H1 (cell line): ENCODE results near the gene COPS6. TPM values are rescaled to one million over a fixed set of nuclear protein-coding genes. Genes with fewer than 3 reads are reported as not detected.

Experiments
- CTCF ChIA-PET: fragments of 300-600 bp; sonication (Branson Sonifier 250); formaldehyde crosslinking; loops from one replicate; lab custom pipeline; 2021; ENCODE audit not compliant: partially characterized antibody; lab: Charles Lee
- POLR2A ChIA-PET: fragments of 300-600 bp; sonication (Branson Sonifier 250); formaldehyde crosslinking; loops from one replicate; lab custom pipeline; 2021; ENCODE audit warnings: inconsistent platforms; ENCODE audit not compliant: partially characterized antibody; lab: Charles Lee
- DNase-seq, 2 experiments: peaks; one replicate each; pipeline versions ENCODE4 v3.0.0 to v3.0.0-alpha.2; 2010 to 2022; ENCODE audit warnings: low spot score in 2 of 2, low read depth in 1 of 2, mixed read lengths in 1 of 2
- FAIRE-seq: peaks from 2 replicates; lab custom pipeline; 2011; peaks lifted over from hg19 to GRCh38; lab: Jason Lieb, UNC
- H2AFZ ChIP-seq: 2 replicates; pipeline ENCODE4 v1.8.1; 2012; ENCODE audit warnings: low read length, inconsistent platforms
- H2AK5ac ChIP-seq: 2 replicates; pipeline ENCODE4 v1.6.1; 2013; ENCODE audit warnings: low read depth, low read length
- H2BK120ac ChIP-seq: replicated peaks from 2 replicates; pipeline ENCODE3; 2013; ENCODE audit warnings: low read depth, low read length, inconsistent platforms
- H2BK12ac ChIP-seq: 2 replicates; pipeline ENCODE4 v1.6.1; 2013; ENCODE audit warnings: low read depth, low read length
- H2BK15ac ChIP-seq: 2 replicates; pipeline ENCODE4 v1.6.1; 2013; ENCODE audit warnings: low read length
- H2BK20ac ChIP-seq: 2 replicates; pipeline ENCODE4 v1.6.1; 2013; ENCODE audit warnings: low read length
- H2BK5ac ChIP-seq: 2 replicates; pipeline ENCODE4 v1.6.1; 2013; ENCODE audit warnings: low read depth, low read length
- H3K14ac ChIP-seq: 2 replicates; pipeline ENCODE4 v1.6.1; 2013; ENCODE audit warnings: inconsistent platforms; ENCODE audit not compliant: insufficient read length
- H3K18ac ChIP-seq: 2 replicates; pipeline ENCODE4 v1.6.1; 2013; ENCODE audit warnings: low read length; ENCODE audit errors: extremely low read depth
- H3K23ac ChIP-seq: 2 replicates; pipeline ENCODE4 v1.6.1; 2013; ENCODE audit warnings: inconsistent platforms; ENCODE audit not compliant: insufficient read length
- H3K23me2 ChIP-seq: 2 replicates; pipeline ENCODE4 v1.6.1; 2013; ENCODE audit warnings: low read depth, low read length
- H3K27ac ChIP-seq: 2 replicates; pipeline ENCODE4 v1.6.1; 2011; ENCODE audit warnings: low read depth, low read length, inconsistent platforms
- H3K27me3 ChIP-seq, 4 experiments: replicated peaks in 1 of 4; 1 replicate in 1 of 4; 2 replicates in 3 of 4; pipeline versions ENCODE4 v1.6.1 to v1.8.1; 2011 to 2013; ENCODE audit warnings: low read length in 3 of 4, mild to moderate bottlenecking in 3 of 4, inconsistent platforms in 2 of 4, mixed read lengths in 2 of 4, moderate library complexity in 1 of 4; ENCODE audit not compliant: control insufficient read depth in 3 of 4, insufficient read depth in 3 of 4; ENCODE audit errors: extremely low read depth in 1 of 4
- H3K36me3 ChIP-seq, 4 experiments: 2 replicates each; pipeline versions ENCODE4 v1.6.1 to v1.8.1; 2011 to 2013; ENCODE audit warnings: mild to moderate bottlenecking in 4 of 4, low read length in 3 of 4, moderate library complexity in 2 of 4, control low read depth in 1 of 4, inconsistent platforms in 1 of 4; ENCODE audit not compliant: insufficient read depth in 4 of 4, control insufficient read depth in 2 of 4
- H3K4ac ChIP-seq: replicated peaks from 2 replicates; pipeline ENCODE3; 2013; ENCODE audit warnings: low read length, low read depth, mixed read lengths, inconsistent platforms; ENCODE audit not compliant: insufficient read length
- H3K4me1 ChIP-seq, 4 experiments: replicated peaks in 1 of 4; 1 replicate in 1 of 4; 2 replicates in 3 of 4; pipeline versions ENCODE4 v1.6.1 to v1.8.1; 2011 to 2013; ENCODE audit warnings: low read length in 3 of 4, inconsistent platforms in 2 of 4, mixed read lengths in 1 of 4; ENCODE audit not compliant: insufficient read depth in 4 of 4, control insufficient read depth in 3 of 4
- H3K4me2 ChIP-seq, 2 experiments: 2 replicates each; pipeline versions ENCODE4 v1.6.1 to v1.8.1; 2011 to 2013; ENCODE audit warnings: low read depth in 2 of 2, low read length in 2 of 2, control low read depth in 1 of 2, inconsistent platforms in 1 of 2, mild to moderate bottlenecking in 1 of 2; ENCODE audit not compliant: insufficient read depth in 1 of 2
- H3K4me3 ChIP-seq, 4 experiments: fragments of 200-600, 300-600 bp in 1 of 4; sonication (generic), shearing (Covaris generic), sonication (Bioruptor Twin) in 1 of 4; 2 replicates each; pipeline versions ENCODE4 v1.5.1 to v1.8.1; 2011 to 2016; ENCODE audit warnings: low read length in 4 of 4, low read depth in 3 of 4, control low read depth in 2 of 4, inconsistent platforms in 2 of 4, mild to moderate bottlenecking in 2 of 4, mixed read lengths in 1 of 4, moderate library complexity in 1 of 4; ENCODE audit not compliant: insufficient read depth in 2 of 4; ENCODE audit errors: extremely low read depth in 1 of 4
- H3K56ac ChIP-seq: replicated peaks from 2 replicates; pipeline ENCODE3; 2013; ENCODE audit warnings: low read depth, mild to moderate bottlenecking, mixed read lengths, low read length, inconsistent platforms; ENCODE audit not compliant: insufficient read length
- H3K79me1 ChIP-seq: 2 replicates; pipeline ENCODE4 v1.6.1; 2013; ENCODE audit warnings: low read depth, low read length, control low read depth
- H3K79me2 ChIP-seq, 2 experiments: 2 replicates each; pipeline versions ENCODE4 v1.6.1 to v1.8.1; 2012 to 2013; ENCODE audit warnings: low read length in 2 of 2, mild to moderate bottlenecking in 2 of 2, inconsistent platforms in 1 of 2; ENCODE audit not compliant: insufficient read depth in 2 of 2, control insufficient read depth in 1 of 2
- H3K9ac ChIP-seq, 4 experiments: replicated peaks in 1 of 4; 1 replicate in 1 of 4; 2 replicates in 3 of 4; pipeline versions ENCODE4 v1.6.1 to v1.8.1; 2011 to 2013; ENCODE audit warnings: low read depth in 3 of 4, low read length in 3 of 4, control low read depth in 2 of 4, mild to moderate bottlenecking in 2 of 4, moderate library complexity in 2 of 4, inconsistent platforms in 1 of 4; ENCODE audit errors: extremely low read depth in 1 of 4
- H3K9me3 ChIP-seq, 2 experiments: 2 replicates each; pipeline versions ENCODE4 v1.6.1 to v1.8.1; 2012 to 2013; ENCODE audit warnings: mild to moderate bottlenecking in 2 of 2, moderate library complexity in 2 of 2, control low read depth in 1 of 2, inconsistent platforms in 1 of 2, low read depth in 1 of 2, low read length in 1 of 2, mixed read lengths in 1 of 2; ENCODE audit not compliant: insufficient read depth in 2 of 2
- H4K20me1 ChIP-seq, 2 experiments: replicated peaks in 1 of 2; 2 replicates each; pipeline versions ENCODE3 to v1.8.1; 2011 to 2013; ENCODE audit warnings: inconsistent platforms in 2 of 2, low read length in 2 of 2, mild to moderate bottlenecking in 1 of 2; ENCODE audit not compliant: insufficient read depth in 2 of 2, control insufficient read depth in 1 of 2
- H4K5ac ChIP-seq: 2 replicates; pipeline ENCODE4 v1.6.1; 2013; ENCODE audit warnings: low read length, low read depth, mixed read lengths, inconsistent platforms; ENCODE audit not compliant: insufficient read length
- H4K8ac ChIP-seq: 2 replicates; pipeline ENCODE4 v1.8.0; 2013; ENCODE audit warnings: mild to moderate bottlenecking, moderate library complexity, low read length, inconsistent platforms; ENCODE audit not compliant: insufficient read depth; ENCODE audit errors: extremely low read depth
- H4K91ac ChIP-seq: replicated peaks from 2 replicates; pipeline ENCODE3; 2013; ENCODE audit warnings: low read length, mixed read lengths, inconsistent platforms; ENCODE audit not compliant: insufficient read length
- CBX8 ChIP-seq: fragments of 300-800, 300-1000 bp; sonication (generic); IDR thresholded peaks from 2 replicates; pipeline ENCODE4 v1.7.1; 2016; ENCODE audit warnings: low read depth, low read length, borderline replicate concordance
- CHD2 ChIP-seq: IDR thresholded peaks from 2 replicates; pipeline ENCODE4 v1.6.1; 2012; ENCODE audit warnings: low read length, improper control_type of control experiment
- POLR2A ChIP-seq, 2 experiments: IDR thresholded peaks; 1 replicate in 1 of 2; 2 replicates in 1 of 2; pipeline ENCODE4 v1.6.1; 2011; ENCODE audit warnings: low read depth in 2 of 2, low read length in 2 of 2, mild to moderate bottlenecking in 2 of 2; ENCODE audit errors: control extremely low read depth in 1 of 2
- RXRA ChIP-seq: IDR thresholded peaks from 2 replicates; pipeline ENCODE4 v1.6.1; 2011; ENCODE audit warnings: low read depth, mild to moderate bottlenecking, low read length, moderate library complexity; ENCODE audit not compliant: insufficient read depth
- SAP30 ChIP-seq: fragments of 300-600 bp; sonication (generic); IDR thresholded peaks from 2 replicates; pipeline ENCODE4 v1.7.1; 2012; ENCODE audit warnings: low read length, moderate library complexity, mild to moderate bottlenecking, inconsistent platforms; ENCODE audit not compliant: insufficient read depth, insufficient replicate concordance
- WGBS, 2 experiments: shearing (Covaris generic) in 1 of 2; methylation state at CpG; one replicate each; pipeline versions ENCODE4 v1.1.6 to v1.1.7; 2013 to 2015; ENCODE audit warnings: low lambda C conversion rate in 2 of 2, mixed read lengths in 2 of 2, inconsistent platforms in 1 of 2, low coverage in 1 of 2, missing lambda C conversion rate in 1 of 2; ENCODE audit not compliant: insufficient replicate concordance in 2 of 2, insufficient coverage in 1 of 2, insufficient read length in 1 of 2; ENCODE audit errors: extremely low coverage in 1 of 2, missing lambda C conversion rate in 1 of 2; 5-methylcytosine and 5-hydroxymethylcytosine counted together
- polyA plus RNA-seq, 7 experiments: library from polyadenylated mRNA; depleted of rRNA in 3 of 7; stranded (reverse) in 5 of 7; unstranded in 2 of 7; fragments of >200 nt in 5 of 7; fragments of 200-250 nt in 2 of 7; gene quantifications; 1 replicate in 5 of 7; 2 replicates in 1 of 7; 4 replicates in 1 of 7; pipeline versions ENCODE4 v1.2.1 to v1.2.3, GENCODE V29; 2011 to 2013; ENCODE audit warnings: missing spikeins in 2 of 7, mixed read lengths in 2 of 7
- total RNA-seq: library from RNA; stranded (reverse); fragmentation: NEBNext Ultra II Directional; extraction: Animal tissue kit (Norgen Biotek cat#: 25700); gene quantifications from 2 replicates; pipeline ENCODE4 v1.2.1, GENCODE V29; 2021

COPS6 gene
- total and polyA plus RNA-seq, 2 of the 8 experiments (the other 6 are each of a cell fraction or from before 2014, with no cell fraction given), result 127 to 225 TPM

- Histone ChIP-seq H3K18ac (no peak overlapping the region), H4K91ac (no peak overlapping the region), H2BK20ac (no peak overlapping the region)
- CTCF ChIA-PET, result interaction anchor here (0.7 to 9.0 kb wide), 31 partner anchors 8 to 275 kb away, joined by 3 to 108 read pairs (median 8); partner anchors contain the start of genes AP4M1, GAL3ST4, LAMTOR4 and MCM7
- TF ChIP-seq CBX8, result no peak
- no peak for TF ChIP-seq POLR2A (IDR thresholded peaks at IDR 0.05; ENCODE audit: control extremely low read depth in 1 of 2, low read depth in 2 of 2, low read length in 2 of 2)
- TF ChIP-seq RXRA, result no peak
- TF ChIP-seq SAP30, result no peak
- no peak for TF ChIP-seq CHD2
- TF ChIP-seq, all 59 proteins: peak for 0
- H4K20me1 ChIP-seq, result no peaks in the 10 kb centered on the region
- peaks cover 8% of the 10 kb centered on the region; the same call in 1 of the 2 replicates for H3K23me2 ChIP-seq
- H2BK15ac ChIP-seq, result no peak overlapping the region
- no peak overlapping the region for H4K5ac ChIP-seq
- no peak overlapping the region for H4K8ac ChIP-seq
- FAIRE-seq (no peak), DNase-seq (no peak)
- H3K79me1 ChIP-seq, result no peaks in the 10 kb centered on the region
- H3K9ac ChIP-seq, result no peak overlapping the region
- no peak overlapping the region for H2AFZ ChIP-seq
- H3K27me3 ChIP-seq, result peaks cover 0 to 11% (median 0%) of the 10 kb centered on the region in 4 experiments; a peak in 2 of 7 replicates
- 0 out of 2 replicates have a peak overlapping the region, but pooled peaks have one; percentile 39 for H2BK12ac ChIP-seq
- no peak overlapping the region for H2BK5ac ChIP-seq
- no peak overlapping the region for H3K4ac ChIP-seq
- H3K4me1 ChIP-seq, result peaks cover 0 to 8% (median 0%) of the 10 kb centered on the region in 4 experiments; a peak in 2 of 7 replicates
- no peak overlapping the region for H3K23ac ChIP-seq
- no peak overlapping the region for H3K14ac ChIP-seq
- no peak overlapping the region for H2BK120ac ChIP-seq
- POLR2A ChIA-PET, result interaction anchor here (0.5 to 3.3 kb wide), 17 partner anchors 9 to 86 kb away, joined by 3 to 14 read pairs (median 5); partner anchors contain the start of genes AP4M1, GAL3ST4, GPC2 and MCM7
- H3K4me3 ChIP-seq, result no peak overlapping the region
- no peaks in the 10 kb centered on the region for H3K9me3 ChIP-seq
- no peak overlapping the region for H3K27ac ChIP-seq
- WGBS, 2 experiments, result 72% methylated on average over 7 of the region's 7 CpGs; no CpG with 5 or more reads in 1 of the 2 experiments
- no peaks in the 10 kb centered on the region for H3K36me3 ChIP-seq
- H3K4me2 ChIP-seq, result no peak overlapping the region
- no peak overlapping the region for H3K56ac ChIP-seq
- no peak overlapping the region for H2AK5ac ChIP-seq
- H3K79me2 ChIP-seq, result no peaks in the 10 kb centered on the region
These were observed 43.4 kb downstream of the COPS6 start for GRCh38 chr7:100132126-100132525.
